Cerebellar nuclear complex (tissue), 1 donor: ENCODE data around the gene STAT5B.
"Not testable (repeated sequence)": the region's sequence is repeated elsewhere in the genome, so short reads cannot be mapped to it uniquely, and the experiment has no call there.

ENCODE experiments used
- DNase-seq, 2 experiments: peaks; one replicate each; lab custom pipeline; 2025; lab: John Stamatoyannopoulos, UW

The STAT5B gene

GRCh38 chr17:42305543-42306384 lies 29.6 kb upstream of the STAT5B start:
- DNase-seq: no peak

GRCh38 chr17:42305031-42305330 lies 28.8 kb upstream of the STAT5B start:
- DNase-seq: not testable (repeated sequence)

GRCh38 chr17:42304187-42305030 lies 28.2 kb upstream of the STAT5B start:
- DNase-seq: no peak

GRCh38 chr17:42303694-42304093 lies 27.5 kb upstream of the STAT5B start:
- DNase-seq: no peak

- DNase-seq: no peak
These were observed 24.8 kb upstream of the STAT5B start for GRCh38 chr17:42301022-42301421.

- DNase-seq: not testable (repeated sequence)
These were observed 23.7 kb upstream of the STAT5B start for GRCh38 chr17:42299913-42300312.

GRCh38 chr17:42299361-42299760 lies 23.2 kb upstream of the STAT5B start:
- not testable (repeated sequence) for DNase-seq

GRCh38 chr17:42297775-42298174 lies 21.6 kb upstream of the STAT5B start:
- not testable (repeated sequence) for DNase-seq

- DNase-seq: no peak
These were observed 19.8 kb upstream of the STAT5B start for GRCh38 chr17:42296012-42296411.

GRCh38 chr17:42294469-42295398 lies 18.5 kb upstream of the STAT5B start:
- no peak for DNase-seq

GRCh38 chr17:42291129-42291528 lies 14.9 kb upstream of the STAT5B start:
- no peak for DNase-seq

- no peak for DNase-seq
These were observed 14.4 kb upstream of the STAT5B start for GRCh38 chr17:42290577-42290976.

- no peak for DNase-seq
These were observed 13.5 kb upstream of the STAT5B start for GRCh38 chr17:42289611-42290181.

- no peak for DNase-seq
These were observed 12.8 kb upstream of the STAT5B start for GRCh38 chr17:42288803-42289610.

GRCh38 chr17:42287977-42288802 lies 12.0 kb upstream of the STAT5B start, which contains the start of gene STAT5A:
Gene STAT5A (plus strand): TSS chr17:42288498. CDS start chr17:42289412, 914 bp downstream.
- peak in 1 of 2 experiments; percentile 24 for DNase-seq

GRCh38 chr17:42287305-42287976 lies 11.2 kb upstream of the STAT5B start:
- DNase-seq: no peak

GRCh38 chr17:42286411-42287221 lies 10.4 kb upstream of the STAT5B start:
- DNase-seq: no peak

- no peak for DNase-seq
These were observed 9.3 kb upstream of the STAT5B start for GRCh38 chr17:42285346-42286050.
